ENCODE measurements around the gene BOK.

BOK gene

DNA sequence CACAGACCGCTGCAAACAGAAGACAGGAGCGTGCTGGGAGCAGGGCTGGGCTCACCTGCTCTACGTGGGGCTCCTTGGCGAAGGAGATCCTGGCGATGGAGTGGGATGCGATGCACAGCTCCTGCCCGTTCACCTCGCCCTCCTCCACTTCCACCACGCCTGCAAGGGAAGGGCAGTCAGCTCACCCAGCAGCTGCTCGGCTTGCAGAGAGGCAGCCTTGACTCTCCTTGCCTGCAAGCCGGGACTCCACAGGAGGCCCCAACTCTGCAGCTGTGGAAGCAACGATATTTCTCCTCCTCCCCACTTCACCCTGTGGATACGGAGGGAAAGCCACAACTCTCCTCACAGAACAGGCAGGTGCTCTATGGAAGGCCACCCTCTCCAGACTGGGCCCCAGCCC lies 43.3 kb downstream of the BOK start:
- no peaks in the 10 kb centered on the region for H3K9me3 ChIP-seq (ENCODE audit: control insufficient read depth, low read length)
- H3K23ac ChIP-seq (ENCODE audit: low read length in 2 of 2): no peak overlapping the region
- H3K27ac ChIP-seq (ENCODE audit: low read length, poor library complexity, severe bottlenecking): no peak overlapping the region
- H3K9ac ChIP-seq (ENCODE audit: low read length): no peak overlapping the region
- no peak for DNase-seq
- H2AK5ac ChIP-seq (ENCODE audit: low read length, severe bottlenecking): no peak overlapping the region
- no peak overlapping the region for H2BK12ac ChIP-seq (ENCODE audit: low read length in 2 of 2)
- peaks cover 24% of the 10 kb centered on the region for H3K79me1 ChIP-seq (replicated peaks; ENCODE audit: low read length, poor library complexity, severe bottlenecking)
- H3K14ac ChIP-seq (ENCODE audit: low read length in 2 of 2): no peak overlapping the region
- no peak overlapping the region for H4K8ac ChIP-seq (ENCODE audit: low read length)
- H3K18ac ChIP-seq (ENCODE audit: low read depth in 1 of 2, low read length in 2 of 2): no peak overlapping the region
- H3K4me2 ChIP-seq (ENCODE audit: low read length, poor library complexity, severe bottlenecking): no peak overlapping the region
- H2BK5ac ChIP-seq (ENCODE audit: low read depth, low read length, poor library complexity, severe bottlenecking): no peak overlapping the region
- H3K4me1 ChIP-seq (ENCODE audit: control insufficient read depth, insufficient read depth, low read depth, low read length): peaks cover 6% of the 10 kb centered on the region
- H3K36me3 ChIP-seq (ENCODE audit: control insufficient read depth in 1 of 2, insufficient read depth in 2 of 2, low read depth in 1 of 2, low read length in 2 of 2): peaks cover 34 to 72% of the 10 kb centered on the region in 2 experiments
- H2AFZ ChIP-seq (ENCODE audit: low read depth, low read length): no peak overlapping the region
- H2BK15ac ChIP-seq (ENCODE audit: low read depth, poor library complexity, severe bottlenecking): no peak overlapping the region
- H2BK120ac ChIP-seq (ENCODE audit: low read depth, low read length): no peak overlapping the region
- H3K4me3 ChIP-seq (ENCODE audit: insufficient read depth in 1 of 2, low read depth in 1 of 2, low read length in 2 of 2): no peak overlapping the region
- 97% methylated on average over 13 of the region's 13 CpGs for WGBS
- H3K27me3 ChIP-seq (ENCODE audit: control insufficient read depth in 1 of 2, insufficient read depth in 1 of 2, low read length in 2 of 2): no peaks in the 10 kb centered on the region
- no peak overlapping the region for H3K4ac ChIP-seq (ENCODE audit: low read depth in 1 of 2, low read length in 2 of 2)
- H4K91ac ChIP-seq (ENCODE audit: low read length): no peak overlapping the region

GRCh38 chr2:241602720-241603119 lies 44.2 kb downstream of the BOK start:
- Histone ChIP-seq H2BK12ac (ENCODE audit: low read length in 2 of 2) (no peak overlapping the region), H3K9ac (ENCODE audit: low read length) (no peak overlapping the region), H2BK15ac (ENCODE audit: low read depth, poor library complexity, severe bottlenecking) (no peak overlapping the region), H2AK5ac (ENCODE audit: low read length, severe bottlenecking) (no peak overlapping the region), H3K79me1 (replicated peaks; ENCODE audit: low read length, poor library complexity, severe bottlenecking) (peaks cover 25% of the 10 kb centered on the region), H3K27ac (ENCODE audit: low read length, poor library complexity, severe bottlenecking) (no peak overlapping the region), H2BK5ac (ENCODE audit: low read depth, low read length, poor library complexity, severe bottlenecking) (no peak overlapping the region), H4K91ac (ENCODE audit: low read length) (no peak overlapping the region), H3K27me3 (ENCODE audit: control insufficient read depth in 1 of 2, insufficient read depth in 1 of 2, low read length in 2 of 2) (no peaks in the 10 kb centered on the region), H3K4me2 (ENCODE audit: low read length, poor library complexity, severe bottlenecking) (no peak overlapping the region), H3K4ac (ENCODE audit: low read depth in 1 of 2, low read length in 2 of 2) (no peak overlapping the region), H3K4me1 (ENCODE audit: control insufficient read depth, insufficient read depth, low read depth, low read length) (peaks cover 6% of the 10 kb centered on the region), H3K23ac (ENCODE audit: low read length in 2 of 2) (no peak overlapping the region), H2BK120ac (ENCODE audit: low read depth, low read length) (no peak overlapping the region), H2AFZ (ENCODE audit: low read depth, low read length) (no peak overlapping the region), H3K4me3 (ENCODE audit: insufficient read depth in 1 of 2, low read depth in 1 of 2, low read length in 2 of 2) (no peak overlapping the region), H3K36me3 (ENCODE audit: control insufficient read depth in 1 of 2, insufficient read depth in 2 of 2, low read depth in 1 of 2, low read length in 2 of 2) (peaks cover 38 to 69% of the 10 kb centered on the region in 2 experiments), H3K9me3 (ENCODE audit: control insufficient read depth, low read length) (no peaks in the 10 kb centered on the region), H4K8ac (ENCODE audit: low read length) (no peak overlapping the region), H3K18ac (ENCODE audit: low read depth in 1 of 2, low read length in 2 of 2) (no peak overlapping the region), H3K14ac (ENCODE audit: low read length in 2 of 2) (no peak overlapping the region)
- no peak for DNase-seq
- WGBS: 99% methylated on average over 17 of the region's 17 CpGs

DNA sequence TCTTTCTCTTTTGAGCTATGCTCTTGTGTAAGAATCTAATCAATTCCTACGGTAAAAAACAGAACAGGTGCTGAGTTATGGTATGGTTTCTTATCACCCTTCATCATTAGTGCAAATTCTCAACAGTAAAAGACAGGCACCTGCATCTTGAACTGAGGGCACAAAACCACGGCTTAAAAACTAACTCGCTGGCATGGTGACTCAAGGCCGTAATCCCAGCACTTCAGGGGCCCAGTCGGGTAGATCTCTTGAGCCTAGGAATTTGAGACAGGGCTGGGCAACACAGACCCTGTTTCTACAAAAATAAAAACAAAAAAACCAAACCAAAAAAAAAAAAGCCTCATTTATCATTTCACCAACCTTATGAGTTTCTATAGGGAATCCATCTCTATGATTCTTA lies 45.1 kb downstream of the BOK start:
- Histone ChIP-seq H3K9ac (ENCODE audit: low read length) (no peak overlapping the region), H2BK120ac (ENCODE audit: low read depth, low read length) (no peak overlapping the region), H3K9me3 (ENCODE audit: control insufficient read depth, low read length) (no peaks in the 10 kb centered on the region), H2BK15ac (ENCODE audit: low read depth, poor library complexity, severe bottlenecking) (no peak overlapping the region), H2AK5ac (ENCODE audit: low read length, severe bottlenecking) (no peak overlapping the region), H3K18ac (ENCODE audit: low read depth in 1 of 2, low read length in 2 of 2) (no peak overlapping the region), H3K23ac (ENCODE audit: low read length in 2 of 2) (no peak overlapping the region), H3K4me3 (ENCODE audit: insufficient read depth in 1 of 2, low read depth in 1 of 2, low read length in 2 of 2) (no peak overlapping the region), H3K14ac (ENCODE audit: low read length in 2 of 2) (no peak overlapping the region), H2BK5ac (ENCODE audit: low read depth, low read length, poor library complexity, severe bottlenecking) (no peak overlapping the region), H3K27ac (ENCODE audit: low read length, poor library complexity, severe bottlenecking) (no peak overlapping the region), H3K79me1 (replicated peaks; ENCODE audit: low read length, poor library complexity, severe bottlenecking) (peaks cover 29% of the 10 kb centered on the region), H3K4me2 (ENCODE audit: low read length, poor library complexity, severe bottlenecking) (no peak overlapping the region), H4K91ac (ENCODE audit: low read length) (no peak overlapping the region), H4K8ac (ENCODE audit: low read length) (no peak overlapping the region), H2AFZ (ENCODE audit: low read depth, low read length) (no peak overlapping the region), H2BK12ac (ENCODE audit: low read length in 2 of 2) (no peak overlapping the region), H3K4ac (ENCODE audit: low read depth in 1 of 2, low read length in 2 of 2) (no peak overlapping the region), H3K36me3 (ENCODE audit: control insufficient read depth in 1 of 2, insufficient read depth in 2 of 2, low read depth in 1 of 2, low read length in 2 of 2) (peaks cover 42 to 59% of the 10 kb centered on the region in 2 experiments), H3K27me3 (ENCODE audit: control insufficient read depth in 1 of 2, insufficient read depth in 1 of 2, low read length in 2 of 2) (no peaks in the 10 kb centered on the region), H3K4me1 (ENCODE audit: control insufficient read depth, insufficient read depth, low read depth, low read length) (peaks cover 6% of the 10 kb centered on the region)
- WGBS: 90% methylated on average over 5 of the region's 5 CpGs
- no peak for DNase-seq

DNA sequence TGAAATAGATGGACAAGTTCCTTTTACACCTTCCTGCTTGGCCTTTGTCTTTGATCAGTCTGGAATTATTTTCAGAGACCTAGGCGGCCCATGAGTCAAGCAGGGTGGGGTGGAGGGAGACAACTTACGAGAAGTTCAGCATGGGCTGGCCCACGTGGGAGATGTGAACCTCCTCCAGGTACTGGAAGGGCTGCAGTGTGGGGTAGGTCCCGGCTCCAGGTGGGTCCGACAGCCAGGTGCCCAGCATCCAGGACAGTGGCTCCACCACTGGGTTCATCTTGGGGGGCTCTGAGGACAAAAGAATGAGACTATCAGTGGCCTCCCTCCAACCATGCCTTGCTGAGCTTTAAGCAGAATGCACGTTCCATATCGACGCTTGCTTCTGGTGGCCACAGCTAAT lies 47.6 kb downstream of the BOK start:
- Histone ChIP-seq H3K18ac (ENCODE audit: low read depth in 1 of 2, low read length in 2 of 2) (no peak overlapping the region), H3K4me3 (ENCODE audit: insufficient read depth in 1 of 2, low read depth in 1 of 2, low read length in 2 of 2) (no peak overlapping the region), H2AK5ac (ENCODE audit: low read length, severe bottlenecking) (no peak overlapping the region), H3K4me2 (ENCODE audit: low read length, poor library complexity, severe bottlenecking) (no peak overlapping the region), H4K91ac (ENCODE audit: low read length) (no peak overlapping the region), H3K36me3 (ENCODE audit: control insufficient read depth in 1 of 2, insufficient read depth in 2 of 2, low read depth in 1 of 2, low read length in 2 of 2) (peaks cover 41% of the 10 kb centered on the region in 2 experiments), H3K4ac (ENCODE audit: low read depth in 1 of 2, low read length in 2 of 2) (no peak overlapping the region), H3K27me3 (ENCODE audit: control insufficient read depth in 1 of 2, insufficient read depth in 1 of 2, low read length in 2 of 2) (no peaks in the 10 kb centered on the region), H2BK12ac (ENCODE audit: low read length in 2 of 2) (no peak overlapping the region), H3K79me1 (replicated peaks; ENCODE audit: low read length, poor library complexity, severe bottlenecking) (peaks cover 45% of the 10 kb centered on the region), H2AFZ (ENCODE audit: low read depth, low read length) (no peak overlapping the region), H3K9ac (ENCODE audit: low read length) (no peak overlapping the region), H3K23ac (ENCODE audit: low read length in 2 of 2) (no peak overlapping the region), H3K27ac (ENCODE audit: low read length, poor library complexity, severe bottlenecking) (no peak overlapping the region), H3K14ac (ENCODE audit: low read length in 2 of 2) (no peak overlapping the region), H2BK120ac (ENCODE audit: low read depth, low read length) (no peak overlapping the region), H2BK5ac (ENCODE audit: low read depth, low read length, poor library complexity, severe bottlenecking) (no peak overlapping the region), H3K4me1 (ENCODE audit: control insufficient read depth, insufficient read depth, low read depth, low read length) (peaks cover 17% of the 10 kb centered on the region), H4K8ac (ENCODE audit: low read length) (no peak overlapping the region), H3K9me3 (ENCODE audit: control insufficient read depth, low read length) (no peaks in the 10 kb centered on the region), H2BK15ac (ENCODE audit: low read depth, poor library complexity, severe bottlenecking) (no peak overlapping the region)
- WGBS: 98% methylated on average over 8 of the region's 8 CpGs
- DNase-seq: no peak

Data from mesenchymal stem cell (in vitro differentiated cells and primary cell).